ENCODE data around the gene WDR31. TPM values are rescaled to one million over a fixed set of nuclear protein-coding genes. Genes with fewer than 3 reads are reported as not detected.

The WDR31 gene
- total and polyA plus RNA-seq, 3 donors from 2014 or later = 6.8 to 18.2 (median 10.2) TPM

GRCh38 chr9:113269871-113270270, 70.2 kb downstream of the WDR31 start:
- 75 to 79% methylated on average over 2 of the region's 2 CpGs for WGBS, 2 donors
- Histone ChIP-seq H3K27ac (no peak overlapping the region), H3K4me3 (no peak overlapping the region), H3K27me3 (no peaks in the 10 kb centered on the region), H3K9me3 (no peaks in the 10 kb centered on the region), H3K36me3 (ENCODE audit: low read depth, missing control alignments) (peaks cover 4% of the 10 kb centered on the region), H3K4me1 (peaks cover 5% of the 10 kb centered on the region)
- TF ChIP-seq CTCF (IDR thresholded peaks at IDR 0.05) (no peak), POLR2A (IDR thresholded peaks at IDR 0.05) (no peak)
- DNase-seq = no peak
- intact Hi-C loops (cut with DNase I; ENCODE audit: low total_unique reads) = loop anchor here (5.0 kb wide), 1 partner anchor 48 kb away; the partner anchor contains the start of genes FKBP15 and SLC31A1

- peaks cover 4% of the 10 kb centered on the region for H3K4me1 ChIP-seq
- H3K27ac ChIP-seq = no peak overlapping the region
- TF ChIP-seq CTCF (IDR thresholded peaks at IDR 0.05) (no peak), POLR2A (IDR thresholded peaks at IDR 0.05) (no peak)
- H3K36me3 ChIP-seq (ENCODE audit: low read depth, missing control alignments) = peaks cover 4% of the 10 kb centered on the region
- intact Hi-C loops (cut with DNase I; ENCODE audit: low total_unique reads) = loop anchor here (5.0 kb wide), 1 partner anchor 47 kb away; the partner anchor contains the start of genes FKBP15 and SLC31A1
- WGBS, 2 donors = 83 to 88% methylated on average over 2 of the region's 2 CpGs
- no peaks in the 10 kb centered on the region for H3K9me3 ChIP-seq
- H3K4me3 ChIP-seq = no peak overlapping the region
- no peaks in the 10 kb centered on the region for H3K27me3 ChIP-seq
- no peak for DNase-seq
Observed at GRCh38 chr9:113269355-113269754, 70.7 kb downstream of the WDR31 start.

- Histone ChIP-seq H3K4me1 (no peaks in the 10 kb centered on the region), H3K36me3 (ENCODE audit: low read depth, missing control alignments) (peaks cover 4% of the 10 kb centered on the region), H3K4me3 (no peak overlapping the region), H3K9me3 (no peaks in the 10 kb centered on the region), H3K27ac (no peak overlapping the region), H3K27me3 (no peaks in the 10 kb centered on the region)
- TF ChIP-seq CTCF (IDR thresholded peaks at IDR 0.05) = no peak
- TF ChIP-seq POLR2A (IDR thresholded peaks at IDR 0.05) = no peak
- 88 to 91% methylated on average over 4 of the region's 4 CpGs for WGBS, 2 donors
- DNase-seq = no peak
- intact Hi-C loops (cut with DNase I; ENCODE audit: low total_unique reads) = loop anchor here (5.0 kb wide), 1 partner anchor 46 kb away; the partner anchor contains the start of genes FKBP15 and SLC31A1
Observed at GRCh38 chr9:113267911-113268566, 72.0 kb downstream of the WDR31 start.

- Histone ChIP-seq H3K4me3 (no peak overlapping the region), H3K36me3 (ENCODE audit: low read depth, missing control alignments) (no peaks in the 10 kb centered on the region), H3K27me3 (no peaks in the 10 kb centered on the region), H3K4me1 (no peaks in the 10 kb centered on the region), H3K27ac (no peak overlapping the region), H3K9me3 (no peaks in the 10 kb centered on the region)
- TF ChIP-seq POLR2A (IDR thresholded peaks at IDR 0.05) = no peak
- no peak for TF ChIP-seq CTCF (IDR thresholded peaks at IDR 0.05)
- DNase-seq = no peak
- intact Hi-C loops (cut with DNase I; ENCODE audit: low total_unique reads) = loop anchor here (5.0 kb wide), 1 partner anchor 44 kb away; the partner anchor contains the start of genes FKBP15 and SLC31A1
- WGBS, 2 donors = 84 to 91% methylated on average over 3 of the region's 3 CpGs
Observed at GRCh38 chr9:113266174-113266573, 73.9 kb downstream of the WDR31 start.

Other genes starting within 250 kb of the WDR31 start
- gene SLC31A2, start 189.3 kb downstream of the WDR31 start, total RNA-seq = 10 to 100 TPM; 40.3 to 42.4 TPM
- gene SLC31A2, start 189.3 kb downstream of the WDR31 start, polyA plus RNA-seq (ENCODE audit: insufficient read depth, low read depth, low replicate concordance) = 38.8 TPM
- gene FKBP15, start 119.0 kb downstream of the WDR31 start, total RNA-seq = 10 to 100 TPM; 23.1 to 23.5 TPM
- gene FKBP15, start 119.0 kb downstream of the WDR31 start, polyA plus RNA-seq (ENCODE audit: insufficient read depth, low read depth, low replicate concordance) = 14.7 TPM
- gene SLC31A1, start 118.7 kb downstream of the WDR31 start, total RNA-seq = 10 to 100 TPM; 12.3 to 21.9 TPM
- gene SLC31A1, start 118.7 kb downstream of the WDR31 start, polyA plus RNA-seq (ENCODE audit: insufficient read depth, low read depth, low replicate concordance) = 15.3 TPM
- gene CDC26, start 64.7 kb downstream of the WDR31 start, total RNA-seq = 10 to 100 TPM; 17.9 to 19.8 TPM
- 27.5 TPM for gene CDC26, start 64.7 kb downstream of the WDR31 start, polyA plus RNA-seq (ENCODE audit: insufficient read depth, low read depth, low replicate concordance)
- gene PRPF4, start 64.6 kb downstream of the WDR31 start, total RNA-seq = 10 to 100 TPM; 29.9 to 30.3 TPM
- 27.3 TPM for gene PRPF4, start 64.6 kb downstream of the WDR31 start, polyA plus RNA-seq (ENCODE audit: insufficient read depth, low read depth, low replicate concordance)
- gene RNF183, start 36.9 kb downstream of the WDR31 start, total RNA-seq = 1 to 10 TPM; 1.7 to 1.9 TPM
- 7.5 TPM for gene RNF183, start 36.9 kb downstream of the WDR31 start, polyA plus RNA-seq (ENCODE audit: insufficient read depth, low read depth, low replicate concordance)
- 10 to 100 TPM in 1 of 2 donors, 1 to 10 TPM in 1; 8.8 to 14.2 TPM for gene BSPRY, start 9.3 kb upstream of the WDR31 start, total RNA-seq
- 4.5 TPM for gene BSPRY, start 9.3 kb upstream of the WDR31 start, polyA plus RNA-seq (ENCODE audit: insufficient read depth, low read depth, low replicate concordance)
- 10 to 100 TPM; 22.9 to 32.9 TPM for gene HDHD3, start 36.7 kb upstream of the WDR31 start, total RNA-seq
- 13.8 TPM for gene HDHD3, start 36.7 kb upstream of the WDR31 start, polyA plus RNA-seq (ENCODE audit: insufficient read depth, low read depth, low replicate concordance)
- 10 to 100 TPM; 52.8 to 58.6 TPM for gene ALAD, start 61.0 kb upstream of the WDR31 start, total RNA-seq
- gene ALAD, start 61.0 kb upstream of the WDR31 start, polyA plus RNA-seq (ENCODE audit: insufficient read depth, low read depth, low replicate concordance) = 44.8 TPM
- 10 to 100 TPM; 76.8 to 93.3 TPM for gene POLE3, start 70.4 kb upstream of the WDR31 start, total RNA-seq
- 87.3 TPM for gene POLE3, start 70.4 kb upstream of the WDR31 start, polyA plus RNA-seq (ENCODE audit: insufficient read depth, low read depth, low replicate concordance)
- 10 to 100 TPM; 41.7 to 71.3 TPM for gene C9orf43, start 70.5 kb upstream of the WDR31 start, total RNA-seq
- gene C9orf43, start 70.5 kb upstream of the WDR31 start, polyA plus RNA-seq (ENCODE audit: insufficient read depth, low read depth, low replicate concordance) = 109 TPM
- gene RGS3, start 123.5 kb upstream of the WDR31 start, total RNA-seq = 100 to 1,000 TPM; 119 to 125 TPM
- gene RGS3, start 123.5 kb upstream of the WDR31 start, polyA plus RNA-seq (ENCODE audit: insufficient read depth, low read depth, low replicate concordance) = 84.8 TPM